HepG2 (cell line): ENCODE results near the gene PLCB4. TPM values are rescaled to one million over a fixed set of nuclear protein-coding genes. Genes with fewer than 3 reads are reported as not detected.

ENCODE experiments used
- ATAC-seq: fragments of 200-7000 bp; cut with Tn5 transposase; 3 replicates; pipeline ENCODE4 v1.9.1; 2020; ENCODE audit warnings: mild to moderate bottlenecking, moderate library complexity
- BruUV-seq: library from RNA; stranded (reverse); fragments of 400-500 nt; replicated peaks from 2 replicates; lab custom pipeline; 2021; lab: Mats Ljungman, UMichigan
- CTCF ChIA-PET: fragments of 300-600 bp; formaldehyde crosslinking; extraction: SDS; loops from one replicate; lab custom pipeline; 2021; ENCODE audit warnings: low total read pairs, inconsistent platforms, low intra/inter-chr PET ratio; lab: Yijun Ruan, JAX
- POLR2A ChIA-PET: fragments of 350-600 bp; sonication (Branson Sonifier 250); formaldehyde crosslinking; loops from one replicate; lab custom pipeline; 2020; ENCODE audit warnings: antibody characterized with exemption, inconsistent platforms; lab: Yijun Ruan, JAX
- DNase-seq: peaks from one replicate; pipeline ENCODE4 v3.0.0-alpha.2; 2015; ENCODE audit warnings: low spot score
- FAIRE-seq: peaks from 3 replicates; lab custom pipeline; 2011; peaks lifted over from hg19 to GRCh38; lab: Jason Lieb, UNC
- H2AFZ ChIP-seq: one replicate; pipeline ENCODE4 v1.6.1; 2011; ENCODE audit warnings: low read length, inconsistent platforms
- H3K27ac ChIP-seq: fragments of 300-600 bp; 3 replicates; pipeline ENCODE4 v1.8.0; 2011; ENCODE audit warnings: mixed run types, mild to moderate bottlenecking, mixed read lengths, low read length, inconsistent platforms; ENCODE audit not compliant: insufficient read depth; ENCODE audit errors: extremely low read length
- H3K27me3 ChIP-seq, 2 experiments: fragments of 200-600 bp in 1 of 2; 2 replicates in 1 of 2; 3 replicates in 1 of 2; pipeline versions ENCODE4 v1.6.0 to v1.8.0; 2011; ENCODE audit warnings: low read length in 2 of 2, mild to moderate bottlenecking in 2 of 2, moderate library complexity in 2 of 2, inconsistent platforms in 1 of 2; ENCODE audit not compliant: insufficient read depth in 2 of 2, control insufficient read depth in 1 of 2
- H3K36me3 ChIP-seq, 2 experiments: fragments of 200-600 bp in 1 of 2; replicated peaks in 1 of 2; 2 replicates in 1 of 2; 3 replicates in 1 of 2; pipeline versions ENCODE4 v1.5.1 to v1.8.0; 2011; ENCODE audit warnings: low read length in 2 of 2, inconsistent platforms in 1 of 2; ENCODE audit not compliant: insufficient read depth in 2 of 2, control insufficient read depth in 1 of 2
- H3K4me1 ChIP-seq: 2 replicates; pipeline ENCODE4 v1.5.1; 2012; ENCODE audit warnings: low read length, inconsistent platforms; ENCODE audit not compliant: insufficient read depth
- H3K4me2 ChIP-seq: 2 replicates; pipeline ENCODE4 v1.6.0; 2011; ENCODE audit warnings: low read depth, low read length, inconsistent platforms
- H3K4me3 ChIP-seq, 3 experiments: fragments of 200-600 bp in 1 of 3; sonication (generic), shearing (Covaris generic) in 1 of 3; replicated peaks in 1 of 3; 2 replicates each; pipeline ENCODE4 v1.5.1; 2011 to 2016; ENCODE audit warnings: low read length in 3 of 3, inconsistent platforms in 2 of 3, low read depth in 2 of 3, mild to moderate bottlenecking in 2 of 3, control low read depth in 1 of 3, mixed read lengths in 1 of 3; ENCODE audit not compliant: insufficient read depth in 1 of 3
- H3K79me2 ChIP-seq: one replicate; pipeline ENCODE4 v1.6.1; 2011; ENCODE audit warnings: low read length, inconsistent platforms; ENCODE audit not compliant: insufficient read depth
- H3K9ac ChIP-seq: 2 replicates; pipeline ENCODE4 v1.6.0; 2011; ENCODE audit warnings: mild to moderate bottlenecking, low read depth, low read length, inconsistent platforms; ENCODE audit not compliant: insufficient read depth
- H3K9me3 ChIP-seq: 2 replicates; pipeline ENCODE4 v1.5.1; 2012; ENCODE audit warnings: mild to moderate bottlenecking, low read length
- H4K20me1 ChIP-seq: 2 replicates; pipeline ENCODE4 v1.6.0; 2011; ENCODE audit warnings: inconsistent platforms, mild to moderate bottlenecking, low read length, moderate library complexity; ENCODE audit not compliant: insufficient read depth
- DNMT1 ChIP-seq: sonication (generic); formaldehyde crosslinking; IDR thresholded peaks from 2 replicates; pipeline ENCODE4 v1.5.1; 2020; ENCODE audit warnings: mild to moderate bottlenecking, missing genetic modification reagents
- KDM4B ChIP-seq: sonication (generic); formaldehyde crosslinking; IDR thresholded peaks from 2 replicates; pipeline ENCODE4 v1.4.0; 2020; ENCODE audit warnings: missing genetic modification reagents
- NCOA5 ChIP-seq: sonication (generic); formaldehyde crosslinking; IDR thresholded peaks from 2 replicates; pipeline ENCODE4 v1.4.0; 2020; ENCODE audit warnings: missing genetic modification reagents
- PHF21A ChIP-seq: sonication (generic); formaldehyde crosslinking; IDR thresholded peaks from 2 replicates; pipeline ENCODE4 v1.5.0; 2020; ENCODE audit warnings: mild to moderate bottlenecking, missing genetic modification reagents
- POLR2A ChIP-seq, 2 experiments: IDR thresholded peaks; 2 replicates each; pipeline ENCODE4 v1.6.1; 2011; ENCODE audit warnings: low read depth in 2 of 2, low read length in 2 of 2, mild to moderate bottlenecking in 1 of 2, moderate library complexity in 1 of 2; ENCODE audit not compliant: insufficient read depth in 1 of 2
- RORA ChIP-seq: sonication (generic); formaldehyde crosslinking; IDR thresholded peaks from 2 replicates; pipeline ENCODE4 v1.5.0; 2020; ENCODE audit warnings: mild to moderate bottlenecking, missing genetic modification reagents, moderate library complexity
- U2AF1 ChIP-seq: fragments of 200-400 bp; formaldehyde crosslinking; optimal IDR thresholded peaks from 2 replicates; pipeline ENCODE3; 2017; ENCODE audit warnings: mild to moderate bottlenecking, low read depth, low read length
- YY1 ChIP-seq: IDR thresholded peaks from 2 replicates; pipeline ENCODE4 v1.6.1; 2011; ENCODE audit warnings: low read length, low read depth, moderate library complexity, mild to moderate bottlenecking; ENCODE audit not compliant: insufficient read depth, insufficient replicate concordance
- ZBTB20 ChIP-seq: sonication (generic); formaldehyde crosslinking; IDR thresholded peaks from 2 replicates; pipeline ENCODE4 v1.8.1; 2023; ENCODE audit warnings: missing genetic modification reagents, low read depth, mild to moderate bottlenecking, borderline replicate concordance
- ZFP1 ChIP-seq: IDR thresholded peaks from 2 replicates; pipeline ENCODE4 v1.6.1; 2016
- ZNF354B ChIP-seq: sonication (generic); formaldehyde crosslinking; IDR thresholded peaks from 2 replicates; pipeline ENCODE4 v1.8.0; 2022; ENCODE audit warnings: mild to moderate bottlenecking, missing genetic modification reagents
- ZNF616 ChIP-seq: sonication (generic); formaldehyde crosslinking; IDR thresholded peaks from 2 replicates; pipeline ENCODE4 v1.5.0; 2020; ENCODE audit warnings: low read depth, mild to moderate bottlenecking, missing genetic modification reagents
- ZNF660 ChIP-seq: sonication (generic); formaldehyde crosslinking; IDR thresholded peaks from 2 replicates; pipeline ENCODE4 v1.5.1; 2020; ENCODE audit warnings: mild to moderate bottlenecking, low read depth, missing genetic modification reagents, borderline replicate concordance
- ZNF672 ChIP-seq: sonication (generic); formaldehyde crosslinking; IDR thresholded peaks from 2 replicates; pipeline ENCODE4 v1.8.1; 2022; ENCODE audit warnings: missing genetic modification reagents
- in situ Hi-C: cut with HindIII; loops from 2 replicates; pipeline ENCODE4 v1.10.0; 2017; ENCODE audit warnings: low pct_unique_long_range_greater_than_20kb; ENCODE audit not compliant: extremely low pct_ligation_motif_present
- intact Hi-C: fragments of 100-400 bp; cut with micrococcal nuclease; formaldehyde crosslinking; loops from one replicate; pipeline ENCODE4 v1.10.0; 2022; ENCODE audit not compliant: unreplicated experiment
- polyA plus RNA-seq, 8 experiments: library from polyadenylated mRNA; depleted of rRNA in 3 of 8; stranded (reverse) in 7 of 8; unstranded in 1 of 8; fragments of >200 nt; fragmentation: Illumina TruSeq in 4 of 8; extraction: Trizol in 4 of 8; gene quantifications; 2 replicates each; pipeline versions ENCODE4 v1.2.1 to v1.2.3, GENCODE V29; 2011 to 2016; ENCODE audit warnings: low read depth in 4 of 8, missing spikeins in 1 of 8, mixed read lengths in 1 of 8; ENCODE audit not compliant: insufficient read depth in 1 of 8
- total RNA-seq, 5 experiments: library from RNA; depleted of rRNA; stranded (reverse); fragments of >200 nt; fragmentation: Illumina TruSeq; extraction: Trizol; gene quantifications; 2 replicates each; pipeline ENCODE4 v1.2.3, GENCODE V29; 2016; ENCODE audit warnings: low read depth in 1 of 5
- TF ChIP-seq, protein P1 (sequence below): IDR thresholded peaks from 2 replicates; pipeline ENCODE4 v1.6.1; 2012; ENCODE audit warnings: inconsistent platforms
- TF ChIP-seq, protein P2 (sequence below): sonication (generic); formaldehyde crosslinking; IDR thresholded peaks from 2 replicates; pipeline ENCODE4 v1.4.0; 2020; ENCODE audit warnings: missing genetic modification reagents

PLCB4 gene
- total and polyA plus RNA-seq, 2 of the 13 experiments (the other 11 are each of a cell fraction or from before 2014, with no cell fraction given) = 0.01 TPM; not detected in 1

DNA sequence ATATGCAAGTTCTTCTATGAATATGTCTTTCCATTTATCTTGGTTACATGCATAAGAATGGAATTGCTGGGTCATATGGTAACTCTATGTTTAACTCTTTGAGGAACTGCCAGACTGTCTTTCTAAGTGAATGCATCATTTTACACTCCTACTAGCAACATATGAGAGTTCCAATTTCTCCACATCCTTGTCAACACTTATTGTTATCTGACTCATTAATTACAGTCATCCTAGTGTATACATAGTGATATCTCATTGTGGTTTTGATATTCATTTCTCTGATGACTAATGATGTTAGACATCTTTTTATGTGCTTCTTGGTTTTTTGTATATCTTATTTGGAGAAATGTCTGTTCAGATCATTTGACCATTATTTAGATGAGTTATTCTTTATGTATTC is 348.8 kb downstream of the PLCB4 start:
- no peak overlapping the region for H2AFZ ChIP-seq
- H3K4me3 ChIP-seq = no peak overlapping the region
- DNase-seq = no peak
- no peak overlapping the region for H3K4me2 ChIP-seq
- peaks cover 0 to 11% of the 10 kb centered on the region in 2 experiments; a peak in 1 of 5 replicates for H3K27me3 ChIP-seq
- CTCF ChIA-PET = no interaction called here
- H3K79me2 ChIP-seq = no peaks in the 10 kb centered on the region
- BruUV-seq = no TSS peak
- intact Hi-C loops = no loop called here
- H3K27ac ChIP-seq = no peak overlapping the region
- in situ Hi-C loops = loop anchor here (10.0 to 25.0 kb wide), 2 partner anchors 497 to 670 kb away; no protein-coding TSS in a partner anchor
- TF ChIP-seq NCOA5 (no peak), ZNF616 (CRISPR knock-in tag) (no peak), ZFP1 (CRISPR knock-in tag) (no peak), DNMT1 (CRISPR knock-in tag) (no peak), YY1 (no peak), RORA (no peak), ZBTB20 (CRISPR knock-in tag) (no peak), PHF21A (CRISPR knock-in tag) (no peak), POLR2A (IDR thresholded peaks at IDR 0.05; ENCODE audit: insufficient read depth in 1 of 2, low read depth in 2 of 2, low read length in 2 of 2) (no peak), U2AF1 (no peak), ZNF660 (CRISPR knock-in tag) (no peak), ZNF354B (CRISPR knock-in tag) (no peak), ZNF672 (no peak), KDM4B (CRISPR knock-in tag) (no peak)
- TF ChIP-seq, protein P1, sequence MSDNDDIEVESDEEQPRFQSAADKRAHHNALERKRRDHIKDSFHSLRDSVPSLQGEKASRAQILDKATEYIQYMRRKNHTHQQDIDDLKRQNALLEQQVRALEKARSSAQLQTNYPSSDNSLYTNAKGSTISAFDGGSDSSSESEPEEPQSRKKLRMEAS = no peak
- TF ChIP-seq, protein P2, sequence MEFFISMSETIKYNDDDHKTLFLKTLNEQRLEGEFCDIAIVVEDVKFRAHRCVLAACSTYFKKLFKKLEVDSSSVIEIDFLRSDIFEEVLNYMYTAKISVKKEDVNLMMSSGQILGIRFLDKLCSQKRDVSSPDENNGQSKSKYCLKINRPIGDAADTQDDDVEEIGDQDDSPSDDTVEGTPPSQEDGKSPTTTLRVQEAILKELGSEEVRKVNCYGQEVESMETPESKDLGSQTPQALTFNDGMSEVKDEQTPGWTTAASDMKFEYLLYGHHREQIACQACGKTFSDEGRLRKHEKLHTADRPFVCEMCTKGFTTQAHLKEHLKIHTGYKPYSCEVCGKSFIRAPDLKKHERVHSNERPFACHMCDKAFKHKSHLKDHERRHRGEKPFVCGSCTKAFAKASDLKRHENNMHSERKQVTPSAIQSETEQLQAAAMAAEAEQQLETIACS (CRISPR knock-in tag) = no peak
- TF ChIP-seq, all 625 proteins: peak for 0
- no peak for ATAC-seq
- Histone ChIP-seq H4K20me1 (no peaks in the 10 kb centered on the region), H3K9ac (no peak overlapping the region), H3K4me1 (no peaks in the 10 kb centered on the region), H3K9me3 (no peaks in the 10 kb centered on the region), H3K36me3 (no peaks in the 10 kb centered on the region)
- no peak for FAIRE-seq
- POLR2A ChIA-PET = no interaction called here
